Activated naive CD4-positive, alpha-beta T cell (primary cell): ENCODE data around the gene LYST.
"Not testable (repeated sequence)": the region's sequence is repeated elsewhere in the genome, so short reads cannot be mapped to it uniquely, and the experiment has no call there.

Source experiments
- DNase-seq, 4 experiments: peaks; one replicate each; lab custom pipeline; 2025; lab: John Stamatoyannopoulos, UW

LYST gene

DNA sequence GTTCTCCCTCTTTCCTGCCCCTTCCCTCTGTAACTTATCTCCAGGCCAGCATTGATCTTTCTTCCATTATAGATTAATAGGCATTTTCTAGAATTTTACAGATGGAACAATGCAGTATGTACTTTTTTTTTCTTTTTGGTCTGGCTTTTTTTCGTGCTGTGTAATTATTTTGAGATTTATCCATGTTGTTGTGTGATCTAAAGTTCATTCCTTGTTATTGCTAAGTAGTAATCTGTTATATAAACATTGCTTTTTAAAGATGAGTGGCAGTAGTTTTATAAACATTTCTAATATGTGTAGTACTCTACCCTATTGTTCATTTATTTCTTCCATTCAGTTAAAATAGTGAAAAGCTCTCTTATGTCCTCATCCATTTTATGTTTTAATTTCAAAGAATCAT, 5.9 kb downstream of the LYST start:
- DNase-seq: no peak

DNA sequence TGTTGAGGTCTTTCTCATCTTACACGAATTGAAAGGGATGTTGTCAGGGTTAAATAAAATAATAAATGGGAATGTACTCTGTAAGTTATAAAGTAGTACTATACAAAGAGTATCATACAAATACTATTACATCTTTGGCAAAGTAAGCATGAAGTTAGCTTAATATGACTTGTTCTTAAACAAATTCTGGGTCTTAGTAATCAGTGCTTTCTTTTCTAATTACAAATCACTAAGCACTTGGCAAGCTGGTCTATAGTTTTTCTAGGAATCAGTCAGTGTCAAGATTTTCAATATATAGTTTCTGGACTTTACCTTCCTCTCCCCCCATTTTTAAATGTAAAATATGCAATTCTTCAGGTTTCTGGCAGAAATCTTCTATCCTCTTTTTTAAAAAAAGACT, 6.9 kb downstream of the LYST start:
- no peak for DNase-seq

DNA sequence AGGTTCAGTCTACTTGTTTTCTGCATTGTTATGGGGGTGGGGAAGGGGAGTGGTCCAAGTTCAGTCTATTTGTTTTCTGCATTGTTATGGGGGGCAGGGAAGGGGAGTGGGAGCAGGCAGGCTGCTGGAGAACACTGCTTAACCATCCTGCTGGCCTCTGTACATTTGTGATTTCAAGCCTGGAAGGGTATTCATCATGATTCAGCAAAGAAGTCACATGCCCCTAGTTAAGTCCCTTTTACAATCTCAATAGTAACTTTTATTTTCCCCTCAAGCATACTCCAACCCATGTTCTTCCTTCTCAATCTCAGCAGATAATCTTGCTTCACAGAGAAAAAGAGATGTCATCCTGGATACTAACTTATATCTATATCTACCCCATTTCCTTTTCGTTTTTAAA, 7.9 kb downstream of the LYST start:
- DNase-seq: no peak

DNA sequence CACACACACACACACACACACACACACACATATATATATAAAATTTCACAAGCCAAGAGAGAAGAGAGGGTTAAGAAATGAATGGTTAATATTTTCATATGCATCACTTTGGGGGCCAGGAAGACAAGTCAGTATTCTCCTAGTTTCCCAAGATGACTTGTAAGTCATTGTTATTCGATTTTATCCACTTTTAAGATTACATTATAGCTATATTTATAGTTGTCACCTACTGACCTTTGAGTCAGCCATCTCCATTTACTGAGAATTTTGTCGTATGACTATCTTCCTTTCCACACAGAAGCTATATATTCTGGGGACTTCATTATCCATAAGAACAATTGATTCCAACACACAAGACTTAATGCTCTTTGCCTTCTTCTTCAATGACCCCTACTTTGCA, 8.9 kb downstream of the LYST start:
- DNase-seq: no peak

DNA sequence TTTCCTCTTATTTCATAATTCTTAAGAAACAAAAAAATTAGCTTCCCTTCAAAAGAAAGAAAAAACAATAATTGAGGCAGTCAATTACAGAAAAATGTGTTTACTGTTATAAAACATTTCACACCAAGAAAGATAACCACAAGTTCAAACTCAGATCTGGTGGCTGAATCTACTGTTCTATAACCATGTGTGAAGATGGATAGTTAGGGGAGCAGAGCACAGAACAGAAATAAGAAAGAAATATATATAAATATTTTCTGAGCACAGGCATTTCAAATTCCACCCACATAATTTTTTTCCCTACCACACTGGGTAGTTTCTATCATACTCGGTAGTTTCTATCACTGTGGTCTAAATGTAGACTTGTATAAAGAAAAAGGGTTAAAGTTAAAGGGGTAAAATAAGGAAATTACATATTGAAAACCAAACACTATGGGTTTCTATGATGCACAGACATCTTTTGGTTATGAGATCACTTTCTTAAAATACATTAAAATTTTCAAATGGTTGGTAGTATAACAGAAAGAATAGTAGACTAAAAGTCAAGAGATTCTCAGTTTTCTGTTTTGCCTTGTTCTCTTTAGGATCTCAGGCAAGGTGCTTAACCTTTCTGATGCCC, 10.8 kb downstream of the LYST start:
- DNase-seq: no peak

DNA sequence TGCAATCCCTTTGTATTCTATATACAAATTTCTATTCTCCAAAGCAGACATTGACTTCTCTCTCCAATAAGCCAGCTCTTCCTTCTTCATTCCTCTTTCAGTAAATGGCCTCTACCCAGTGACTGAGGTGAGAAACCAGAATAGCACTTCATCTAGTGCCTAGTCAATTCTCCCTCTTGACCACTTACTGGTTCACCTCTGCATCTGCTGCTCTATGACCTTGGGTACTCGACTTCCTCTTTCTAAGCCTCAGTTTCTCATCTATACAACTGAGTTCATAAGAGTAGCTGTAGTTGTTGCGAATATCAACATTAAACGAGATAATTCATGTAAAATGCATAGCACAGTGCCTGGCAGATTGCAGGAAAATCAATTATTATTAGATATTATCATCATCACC, 12.4 kb downstream of the LYST start:
- DNase-seq: no peak

DNA sequence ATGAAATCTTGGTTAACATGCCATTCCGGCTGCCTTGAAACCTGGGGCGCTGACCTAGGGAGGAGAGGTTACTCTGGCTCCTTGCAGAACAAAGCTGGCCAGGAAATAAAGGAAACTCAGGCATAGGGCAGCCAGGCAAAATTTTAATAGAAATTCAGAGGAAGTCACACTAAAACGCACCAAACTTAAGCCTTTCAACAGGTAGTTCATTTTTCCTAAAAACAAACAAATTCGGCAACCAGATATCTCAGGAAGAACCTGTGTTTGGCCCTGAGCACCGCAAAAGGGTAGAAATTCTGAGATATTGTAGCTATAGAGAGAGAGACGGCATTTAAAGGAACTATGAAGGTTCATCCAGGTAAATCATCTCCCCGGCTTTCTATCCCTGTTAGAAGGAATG, 13.1 kb downstream of the LYST start:
- DNase-seq: no peak

DNA sequence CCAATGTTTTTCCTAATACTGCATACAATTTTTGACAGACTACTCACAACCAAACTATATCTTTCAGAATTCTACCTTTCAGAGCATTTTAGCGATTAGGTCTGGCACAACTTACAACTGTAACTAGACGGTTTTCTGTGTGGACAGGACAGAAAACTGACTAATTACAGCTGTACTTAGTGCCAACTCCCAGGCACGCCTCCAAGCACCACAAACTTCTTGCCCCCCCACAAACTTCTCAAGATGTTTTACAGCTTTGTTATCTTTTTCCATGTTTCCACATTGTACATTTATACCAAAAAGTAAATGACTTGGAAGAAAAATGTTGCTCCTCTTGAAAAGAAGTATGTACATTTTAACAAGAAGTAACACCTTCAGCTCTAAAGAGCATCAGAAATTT, 13.8 kb downstream of the LYST start:
- DNase-seq: no peak

DNA sequence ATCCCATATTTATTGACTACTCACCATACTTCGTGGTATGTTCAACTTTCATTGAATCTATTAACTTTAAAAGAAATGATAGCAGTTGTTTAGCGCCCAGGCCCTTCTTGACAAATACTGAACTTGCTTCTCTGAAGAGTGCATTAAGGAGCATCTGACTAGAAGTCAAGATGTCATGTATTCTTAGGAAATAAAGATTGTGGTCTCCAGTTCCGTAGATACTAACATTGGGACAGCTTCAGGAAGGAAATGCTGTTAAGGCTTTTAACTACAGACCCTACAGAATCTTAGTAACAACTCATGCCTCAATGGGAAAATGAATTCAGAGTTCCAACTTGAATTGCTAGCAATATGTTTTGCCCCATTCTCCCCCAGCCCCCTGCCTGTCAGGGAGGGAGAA, 14.8 kb downstream of the LYST start:
- no peak for DNase-seq

DNA sequence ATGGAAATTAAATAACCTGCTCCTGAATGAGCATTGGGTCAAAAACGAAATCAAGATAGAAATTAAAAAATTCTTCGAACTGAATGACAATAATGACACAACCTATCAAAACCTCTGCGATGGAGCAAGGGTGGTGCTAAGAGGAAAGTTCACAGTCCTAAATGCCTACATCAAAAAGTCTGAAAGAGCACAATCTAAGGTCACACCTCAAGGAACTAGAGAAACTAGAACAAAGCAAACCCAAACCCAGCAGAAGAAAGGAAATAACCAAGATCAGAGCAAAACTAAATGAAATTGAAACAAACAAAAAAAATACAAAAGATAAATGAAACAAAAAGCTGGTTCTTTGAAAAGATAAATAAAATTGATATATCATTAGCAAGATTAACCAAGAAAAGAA, 18.5 kb downstream of the LYST start:
- not testable (repeated sequence) for DNase-seq

DNA sequence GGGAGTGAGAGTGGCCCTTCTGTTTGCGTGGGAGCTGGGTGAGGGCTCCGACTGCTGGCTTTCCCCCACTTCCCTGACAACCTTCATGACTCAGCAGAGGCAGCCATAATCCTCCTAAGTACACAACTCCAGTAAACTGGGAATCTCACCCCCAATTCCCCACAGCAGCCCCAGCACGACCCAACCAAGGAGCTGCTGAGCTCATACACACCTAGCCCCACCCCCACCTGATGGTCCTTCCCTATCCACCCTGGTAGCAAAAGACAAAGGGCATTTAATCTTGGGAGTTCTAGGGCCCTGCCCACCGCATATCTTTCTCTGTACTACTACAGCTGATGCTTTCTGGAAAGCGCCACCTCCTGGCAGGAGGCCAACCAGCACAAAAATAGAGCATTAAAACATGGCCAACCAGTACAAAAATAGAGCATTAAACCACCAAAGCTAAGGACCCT, 21.0 kb downstream of the LYST start:
- not testable (repeated sequence) for DNase-seq

DNA sequence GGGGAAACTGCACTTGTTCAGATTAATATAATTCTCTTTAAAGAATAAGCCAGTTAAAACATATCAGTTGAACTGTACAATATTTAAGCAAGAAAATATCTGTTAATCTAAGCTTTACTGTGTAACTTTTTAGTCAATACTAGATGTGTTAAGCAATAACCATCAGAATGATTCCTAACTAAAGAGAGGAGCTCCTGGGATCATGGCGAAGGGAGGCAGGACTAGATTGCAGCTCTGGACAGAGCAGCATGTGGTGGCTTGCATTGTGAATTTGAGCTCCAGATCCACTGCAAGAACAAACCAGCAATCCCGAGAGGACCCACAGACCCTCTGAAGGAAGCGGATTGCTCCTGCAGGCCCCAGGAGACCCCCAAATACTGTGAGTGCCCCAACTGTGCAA, 21.9 kb downstream of the LYST start:
- DNase-seq: no peak

DNA sequence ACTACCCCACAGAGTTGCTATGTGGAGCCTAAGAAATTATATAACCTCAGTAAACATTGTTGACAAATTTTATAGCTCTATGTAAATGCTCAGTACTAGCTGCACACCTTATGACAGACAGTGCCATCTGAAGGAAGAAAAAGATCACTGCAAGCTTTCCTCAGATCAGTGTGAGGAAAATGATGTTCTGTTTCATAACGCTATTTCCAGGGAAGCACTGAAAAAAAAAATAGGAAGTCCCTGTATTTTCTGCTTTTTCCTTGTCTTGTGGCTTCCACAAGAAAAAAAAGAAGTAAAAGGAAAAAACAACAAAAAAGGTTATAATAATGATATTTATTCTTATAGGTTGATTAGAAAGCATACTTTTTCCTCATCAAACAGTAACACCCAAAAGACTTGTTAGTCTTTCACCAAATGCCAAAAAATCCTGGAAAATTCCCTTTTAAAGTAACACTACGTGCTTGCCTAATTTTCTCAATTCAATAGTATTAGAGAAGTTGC, 23.2 kb downstream of the LYST start:
- DNase-seq: no peak

DNA sequence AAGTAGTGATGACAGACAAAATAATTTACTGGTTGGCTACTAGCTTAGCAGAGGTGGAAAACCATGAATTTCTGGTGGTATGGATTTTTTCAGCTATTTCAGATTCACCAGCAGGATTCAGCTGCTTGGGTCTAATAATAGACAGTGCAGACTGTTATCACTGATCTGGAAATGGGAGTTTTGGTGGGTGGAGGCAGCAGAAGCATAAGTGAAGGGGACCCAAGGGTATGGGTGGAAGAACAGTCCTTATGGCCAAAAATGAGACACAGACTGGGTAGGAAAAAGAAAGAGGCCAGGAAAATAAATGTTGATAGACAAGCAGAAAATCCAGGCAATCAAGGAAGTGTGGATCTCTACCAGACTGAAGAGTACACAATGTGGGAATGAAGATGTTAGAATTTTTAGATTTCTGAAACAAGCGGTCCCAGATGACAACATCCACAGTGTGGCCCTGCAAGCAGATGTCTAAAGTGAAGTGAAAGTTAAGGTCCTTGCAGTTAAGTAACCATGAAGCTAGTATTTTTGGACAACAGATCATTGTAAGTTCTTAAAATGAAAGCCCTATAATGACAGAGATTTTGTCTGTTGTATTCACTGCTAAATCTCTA, 24.7 kb downstream of the LYST start:
- no peak for DNase-seq

DNA sequence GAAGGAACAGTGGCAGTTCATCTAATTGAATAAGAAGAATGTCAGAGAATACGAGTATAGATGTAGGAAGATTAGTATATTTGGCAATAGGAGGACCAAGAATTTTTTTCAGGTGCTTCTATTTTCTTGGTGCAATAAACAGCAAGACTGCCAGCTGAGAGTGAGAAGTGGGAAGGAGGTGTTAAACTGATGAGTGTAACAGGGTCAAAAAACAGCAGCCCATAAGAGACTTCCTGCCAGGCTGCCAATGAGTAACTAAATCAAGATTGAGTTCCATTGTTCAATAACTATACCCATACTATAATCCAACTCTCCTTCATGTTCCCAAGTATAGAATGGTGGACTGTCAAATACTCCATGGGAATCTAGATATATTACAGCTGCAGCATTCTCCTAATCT, 28.7 kb downstream of the LYST start:
- no peak for DNase-seq

DNA sequence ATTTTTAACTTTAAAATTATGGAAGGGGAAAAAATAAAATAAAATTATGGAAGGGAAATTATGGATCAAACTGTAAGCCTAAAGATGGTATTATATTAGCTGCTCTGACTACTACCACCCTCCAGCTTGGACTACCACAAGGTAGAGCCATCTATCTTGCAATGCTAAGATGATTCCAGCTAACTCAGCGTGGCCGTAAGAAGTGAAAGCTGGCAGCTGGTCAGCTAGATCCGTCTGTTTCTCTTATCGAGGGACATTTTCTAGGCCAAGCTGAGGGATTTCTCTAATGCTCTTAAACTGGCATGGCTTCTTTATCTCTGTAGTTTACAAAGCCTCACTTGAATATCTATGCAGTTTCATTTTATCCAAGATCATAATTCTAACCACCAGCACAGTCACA, 31.5 kb downstream of the LYST start:
- no peak for DNase-seq

DNA sequence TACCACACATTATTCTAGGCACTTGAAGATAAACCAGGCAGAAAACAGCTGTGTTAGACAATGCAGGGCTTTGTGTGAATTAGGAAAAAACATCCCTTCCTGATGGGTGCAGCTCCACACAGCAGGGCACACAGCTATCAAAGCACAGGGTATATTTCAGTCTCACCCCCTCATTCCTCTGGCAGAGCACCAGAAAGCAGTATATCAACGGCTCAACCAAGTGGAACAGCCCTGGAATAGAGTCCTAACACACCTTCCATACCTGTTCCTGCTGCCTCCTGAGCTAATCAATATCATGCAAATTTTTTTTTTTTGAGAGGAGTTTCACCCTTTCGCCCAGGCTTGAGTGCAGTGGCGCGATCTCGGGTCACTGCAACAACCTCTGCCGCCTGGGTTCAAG, 32.1 kb downstream of the LYST start:
- no peak for DNase-seq

DNA sequence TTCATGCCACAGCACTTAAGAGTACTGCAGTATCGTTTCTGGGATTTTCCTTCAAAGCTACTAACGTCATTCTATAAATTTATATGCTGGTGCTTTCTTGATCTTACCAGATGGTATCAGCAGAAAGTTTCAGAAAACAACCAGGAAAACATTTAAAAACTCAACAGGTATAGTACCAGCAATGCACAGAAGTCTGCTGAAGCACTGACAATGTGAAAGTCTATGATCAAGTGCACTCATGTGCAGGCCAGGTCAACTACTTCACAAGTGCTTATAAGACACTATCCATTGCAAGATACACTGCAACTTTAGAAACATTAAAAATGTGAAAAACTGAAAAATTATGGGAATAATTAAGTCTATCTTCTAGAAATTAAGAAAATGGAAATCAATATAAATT, 34.7 kb downstream of the LYST start:
- no peak for DNase-seq

DNA sequence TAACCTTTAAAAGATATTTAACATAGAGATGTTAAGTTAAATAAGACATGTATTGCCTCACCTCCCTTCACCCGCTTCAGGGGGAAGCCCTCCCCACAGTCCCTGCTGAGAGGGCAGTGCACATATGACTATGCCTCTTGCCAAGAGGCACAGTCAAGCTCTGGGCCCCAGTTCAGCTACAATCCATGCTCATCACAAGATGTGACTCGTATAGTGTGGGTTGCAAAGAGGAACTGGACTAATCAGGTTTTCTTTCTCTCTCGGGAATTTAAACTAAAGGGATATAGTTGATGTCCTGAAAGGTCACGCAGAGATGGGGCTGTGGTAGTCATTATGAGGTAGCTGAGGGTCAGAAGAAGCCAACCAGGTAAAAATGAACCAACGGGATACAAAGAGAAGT, 35.6 kb downstream of the LYST start:
- DNase-seq: no peak

DNA sequence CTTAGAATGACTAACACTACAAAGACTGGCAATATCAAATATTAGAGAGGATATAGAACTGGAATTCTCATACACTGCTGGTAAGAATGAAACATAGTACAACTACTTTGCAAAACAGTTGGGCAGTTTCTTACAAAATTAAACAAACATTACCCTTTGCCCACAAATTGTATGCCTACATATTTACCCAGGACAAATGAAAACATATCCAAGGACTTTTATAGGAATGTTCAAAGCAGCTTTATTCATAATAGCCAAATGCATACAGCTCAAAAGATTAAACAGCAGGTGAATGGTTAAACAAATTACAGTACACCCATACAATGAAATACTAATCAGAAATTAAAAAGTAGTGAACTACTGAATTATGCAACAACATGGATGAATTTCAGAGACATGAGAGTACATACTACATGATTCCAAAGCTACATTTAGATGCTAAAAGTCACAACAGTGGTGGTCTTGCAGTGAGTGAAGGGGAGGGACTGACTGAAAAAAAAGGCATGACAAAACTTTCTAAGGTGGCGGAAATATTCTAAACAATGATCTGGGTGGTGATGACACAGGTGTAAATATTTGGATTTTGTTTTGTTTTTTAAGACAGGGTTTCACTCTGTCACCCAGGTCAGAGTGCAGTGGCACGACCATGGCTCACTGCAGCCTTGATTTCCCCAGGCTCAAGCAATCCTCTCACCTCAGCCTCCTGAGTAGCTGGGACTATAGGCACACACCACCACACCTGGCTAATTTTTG, 40.4 kb downstream of the LYST start:
- DNase-seq: no peak

DNA sequence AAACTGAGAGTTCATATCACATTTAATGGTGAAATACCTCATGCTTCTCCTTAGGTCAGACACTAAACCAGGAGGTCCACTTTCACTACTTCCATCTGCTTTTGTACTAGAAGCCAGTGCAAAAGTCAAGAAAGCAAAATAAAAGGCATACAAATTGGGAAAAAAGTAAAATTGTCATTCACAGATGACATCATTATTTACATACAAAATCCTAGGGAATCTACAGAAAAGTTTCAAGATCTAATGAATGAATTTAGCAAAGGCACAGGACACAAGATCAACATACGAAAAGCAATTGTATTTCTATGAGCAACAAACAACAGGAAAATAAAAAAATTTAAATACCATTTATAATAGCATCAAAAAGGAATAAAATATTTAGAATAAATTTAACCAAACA, 41.5 kb downstream of the LYST start:
- DNase-seq: no peak

DNA sequence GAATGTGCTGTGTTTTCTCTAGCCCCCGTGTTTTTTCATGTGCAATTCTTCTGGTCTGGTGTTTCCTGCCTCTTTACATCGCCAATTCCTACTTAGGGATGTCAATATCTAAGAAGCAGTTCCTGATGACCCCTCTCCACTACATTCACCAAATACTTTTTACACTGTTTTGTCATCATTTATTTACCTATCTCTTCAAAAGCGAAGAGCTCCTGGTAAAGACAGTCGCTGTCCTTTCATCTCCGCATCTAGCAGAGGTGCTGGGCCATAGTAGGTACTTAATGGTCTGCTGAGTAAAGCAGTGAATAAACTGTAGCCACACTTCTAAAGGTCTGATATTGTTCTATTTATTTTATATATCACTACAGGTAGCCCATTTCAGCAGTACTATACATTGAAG, 43.0 kb downstream of the LYST start:
- no peak for DNase-seq

DNA sequence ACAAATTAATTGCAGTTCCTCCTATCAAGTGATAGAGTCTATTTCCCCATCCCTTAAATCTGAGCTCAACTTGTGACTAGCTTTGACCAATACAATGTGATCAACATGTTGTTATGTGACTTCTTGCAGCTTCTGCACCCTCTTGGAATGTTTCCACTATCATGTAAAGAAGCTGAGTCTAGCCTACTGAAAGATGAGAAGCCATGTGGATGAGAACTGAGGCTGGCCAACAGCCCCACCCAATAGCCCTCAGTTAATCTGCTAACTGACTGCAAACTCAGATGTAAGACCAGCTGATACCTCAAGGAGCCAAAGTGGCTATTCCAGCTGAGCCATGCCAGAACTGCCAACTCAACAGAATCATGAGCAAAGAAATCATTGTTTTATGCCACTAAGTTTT, 44.0 kb downstream of the LYST start:
- no peak for DNase-seq
